Urinary bladder (tissue), 4 donors: ENCODE data around the gene WEE2. TPM values are rescaled to one million over a fixed set of nuclear protein-coding genes. Genes with fewer than 3 reads are reported as not detected.

Experiments
- DNase-seq: peaks from one replicate; pipeline ENCODE4 v3.0.0-alpha.2; 2015; ENCODE audit errors: extremely low spot score
- H3K27ac ChIP-seq: one replicate; pipeline ENCODE4 v1.5.1; 2013; ENCODE audit warnings: low read depth, mild to moderate bottlenecking, moderate library complexity
- H3K36me3 ChIP-seq: one replicate; pipeline ENCODE4 v1.6.1; 2013; ENCODE audit warnings: mild to moderate bottlenecking, moderate library complexity; ENCODE audit not compliant: insufficient read depth
- H3K4me1 ChIP-seq: one replicate; pipeline ENCODE4 v1.6.1; 2013; ENCODE audit warnings: mild to moderate bottlenecking, moderate library complexity; ENCODE audit not compliant: insufficient read depth
- H3K4me3 ChIP-seq: one replicate; pipeline ENCODE4 v1.5.1; 2013; ENCODE audit warnings: low read depth, low read length
- WGBS: extraction: QIAGEN DNeasy Blood & Tissue Kit; methylation state at CpG from one replicate; pipeline ENCODE4 v1.1.7; 2013; 5-methylcytosine and 5-hydroxymethylcytosine counted together
- polyA plus RNA-seq: library from polyadenylated mRNA; stranded (reverse); fragments of 200-250 nt; gene quantifications from one replicate; pipeline ENCODE4 v1.2.3, GENCODE V29; 2013
- total RNA-seq: library from RNA; depleted of rRNA; stranded (reverse); fragments of >200 nt; gene quantifications from one replicate; pipeline ENCODE4 v1.2.3, GENCODE V29; 2014
- donor health status: healthy with polysubstance abuse.
- donor health status: healthy.

WEE2 gene
- total and polyA plus RNA-seq, 2 donors: 0.42 TPM; not detected in 1

DNA sequence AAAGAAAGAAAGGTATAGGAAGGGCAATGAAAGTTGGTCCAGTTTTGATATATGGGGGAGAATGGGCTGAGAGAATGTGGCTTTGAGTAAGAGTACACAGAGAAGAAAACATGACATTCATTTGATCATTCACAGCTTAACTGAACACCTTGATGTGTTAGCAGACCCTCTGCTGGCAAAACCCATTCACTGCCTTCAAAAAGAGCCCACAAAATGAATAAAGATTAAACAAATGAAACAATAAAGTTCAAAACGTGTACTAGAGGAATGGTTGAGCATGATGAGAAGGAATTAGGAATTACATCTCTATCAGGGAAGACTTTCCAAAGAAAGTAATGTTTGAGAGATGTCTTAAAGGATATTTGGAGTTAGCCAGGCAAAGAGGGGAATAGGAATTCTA lies 2.1 kb downstream of the WEE2 start:
- WGBS: 31% methylated on average over 1 of the region's 1 CpG
- Histone ChIP-seq H3K36me3 (peaks cover 2% of the 10 kb centered on the region), H3K4me3 (no peak overlapping the region), H3K4me1 (no peaks in the 10 kb centered on the region), H3K27ac (no peak overlapping the region)
- DNase-seq: no peak

DNA sequence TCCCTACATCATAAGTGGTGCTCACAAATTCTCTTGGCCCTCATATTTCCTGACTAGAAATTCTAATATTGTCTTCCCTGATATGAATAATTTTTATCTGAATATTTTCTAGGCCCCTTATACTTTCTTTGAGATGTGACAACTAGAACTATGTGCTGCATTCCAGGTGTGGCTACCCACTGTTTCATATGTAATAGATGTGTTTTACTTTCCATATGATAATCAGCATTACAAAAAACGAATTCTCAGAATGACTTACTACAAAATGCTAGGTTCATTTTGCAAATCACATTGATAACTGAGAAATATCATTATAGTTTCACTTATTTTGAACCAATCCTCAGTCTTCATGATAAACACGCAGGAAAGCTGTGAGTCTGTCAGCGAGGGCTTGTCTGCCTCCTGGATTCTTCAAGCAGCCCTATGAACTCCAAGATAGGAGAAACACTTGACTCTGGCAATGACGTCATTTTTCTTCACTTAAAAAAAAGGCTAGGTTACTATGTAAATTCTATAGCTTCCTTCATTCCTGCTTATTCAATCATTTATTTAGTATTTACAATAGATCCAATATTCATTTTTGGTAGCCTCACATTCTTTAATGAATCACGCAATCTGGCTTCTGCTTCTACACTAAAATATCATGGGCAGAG lies 4.6 kb downstream of the WEE2 start:
- Histone ChIP-seq H3K4me1 (no peaks in the 10 kb centered on the region), H3K36me3 (peaks cover 2% of the 10 kb centered on the region), H3K4me3 (no peak overlapping the region), H3K27ac (no peak overlapping the region)
- no peak for DNase-seq
- WGBS: 82% methylated on average over 5 of the region's 5 CpGs

DNA sequence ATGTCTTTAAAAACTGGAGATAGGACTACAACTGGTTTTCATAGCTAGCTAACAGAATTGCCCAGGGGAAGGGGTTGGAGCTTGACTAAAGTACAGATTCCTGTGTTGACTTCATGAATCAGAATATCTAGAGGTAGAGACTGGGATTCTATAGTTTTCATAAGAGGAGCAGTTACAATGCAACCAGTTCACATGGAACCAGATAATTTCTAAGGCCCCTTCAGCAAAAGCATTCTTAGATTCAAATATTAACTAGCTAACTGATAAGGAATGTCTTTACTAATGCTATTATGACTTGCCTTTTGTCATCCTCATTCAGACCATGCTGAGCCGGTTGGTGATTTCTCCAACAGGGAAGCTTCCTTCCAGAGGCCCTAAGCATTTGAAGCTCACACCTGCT lies 5.7 kb downstream of the WEE2 start:
- Histone ChIP-seq H3K4me3 (no peak overlapping the region), H3K36me3 (peaks cover 2% of the 10 kb centered on the region), H3K4me1 (no peaks in the 10 kb centered on the region), H3K27ac (no peak overlapping the region)
- 77% methylated on average over 1 of the region's 1 CpG for WGBS
- no peak for DNase-seq

DNA sequence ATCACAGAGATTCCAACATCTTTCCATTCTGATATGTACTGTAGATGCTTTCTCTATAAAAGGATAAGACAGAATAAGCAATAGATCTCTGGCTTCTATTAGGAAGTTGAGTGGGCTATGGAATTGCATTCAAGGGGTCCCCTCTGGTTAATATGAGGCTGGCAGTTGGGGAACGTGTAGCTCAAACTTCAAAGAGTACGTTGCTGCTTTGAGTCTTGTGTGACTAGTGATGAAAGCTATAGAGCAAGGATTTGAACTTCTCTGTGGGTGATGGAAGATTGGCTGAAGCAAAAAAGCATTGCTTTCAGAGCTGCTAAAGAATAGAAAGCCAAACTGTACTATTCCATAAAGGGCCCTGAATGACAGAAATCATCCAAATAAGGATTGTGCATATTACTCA lies 6.4 kb downstream of the WEE2 start:
- H3K27ac ChIP-seq: no peak overlapping the region
- peaks cover 2% of the 10 kb centered on the region for H3K36me3 ChIP-seq
- no peak for DNase-seq
- H3K4me1 ChIP-seq: no peaks in the 10 kb centered on the region
- no peak overlapping the region for H3K4me3 ChIP-seq
- 70% methylated on average over 2 of the region's 2 CpGs for WGBS

DNA sequence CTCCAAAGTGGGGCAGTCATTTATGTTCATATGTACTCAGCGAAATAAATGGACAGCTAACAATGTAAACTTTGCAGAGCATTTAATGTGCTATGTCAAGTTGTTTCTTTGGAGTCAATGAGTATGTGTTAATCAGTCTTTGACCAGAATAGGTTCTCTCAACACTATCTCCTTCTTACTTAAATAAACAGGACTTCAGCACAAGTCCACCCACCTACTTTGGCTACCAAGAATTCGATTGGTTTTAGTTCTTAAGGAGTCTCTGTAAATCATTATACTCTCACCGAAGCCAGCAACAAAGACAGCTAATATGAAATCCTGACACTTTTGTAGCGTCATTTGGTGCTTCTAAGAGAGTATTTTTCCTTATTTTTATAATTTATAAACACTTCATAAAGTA lies 6.9 kb downstream of the WEE2 start:
- 61% methylated on average over 4 of the region's 4 CpGs for WGBS
- H3K36me3 ChIP-seq: peaks cover 2% of the 10 kb centered on the region
- H3K4me1 ChIP-seq: no peaks in the 10 kb centered on the region
- no peak overlapping the region for H3K27ac ChIP-seq
- no peak for DNase-seq
- H3K4me3 ChIP-seq: no peak overlapping the region

DNA sequence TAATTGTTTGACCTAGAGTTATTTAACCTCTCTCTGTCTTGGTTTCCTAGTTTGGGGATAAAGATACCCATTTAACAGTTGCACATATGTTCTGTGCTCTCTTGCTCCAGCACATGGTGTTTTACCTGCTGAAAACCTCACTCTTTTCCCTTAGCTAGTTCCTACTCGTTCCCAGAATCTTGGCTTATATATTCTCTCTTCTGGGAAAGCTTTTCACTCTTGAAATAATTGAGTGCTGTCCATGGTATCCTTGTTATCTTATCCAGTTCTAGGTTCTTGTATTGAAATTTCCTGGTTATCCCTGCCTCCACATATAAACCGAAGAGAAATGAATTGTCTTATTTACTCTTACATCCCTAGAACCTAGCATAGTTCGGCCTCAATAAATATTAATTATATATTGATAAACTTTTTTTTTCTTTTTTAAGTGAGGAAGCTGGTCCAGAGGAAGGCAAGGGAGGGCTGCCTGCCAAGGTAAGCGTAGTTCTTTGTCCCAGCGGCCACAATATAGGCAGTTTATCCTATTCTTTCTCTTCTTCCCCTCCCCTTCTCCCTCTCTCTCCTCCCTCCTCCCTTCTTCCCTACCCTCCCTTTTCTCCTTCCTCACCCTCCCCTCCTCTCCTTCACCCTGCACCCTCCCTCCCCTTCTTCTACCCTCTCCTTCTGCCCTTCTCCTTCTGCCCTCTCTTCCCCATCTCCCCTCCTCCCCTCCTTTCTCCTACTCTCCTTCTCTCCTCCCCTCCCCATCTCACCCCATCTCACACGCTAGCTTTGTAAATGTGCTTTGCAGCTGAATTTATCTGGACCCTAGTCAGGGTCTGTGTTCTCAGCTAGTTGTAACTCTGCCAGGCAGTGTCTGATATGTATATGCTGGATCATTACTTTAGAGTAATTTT lies 7.9 kb downstream of the WEE2 start:
- no peak overlapping the region for H3K27ac ChIP-seq
- H3K4me3 ChIP-seq: no peak overlapping the region
- DNase-seq: no peak
- WGBS: 58% methylated on average over 6 of the region's 6 CpGs
- H3K4me1 ChIP-seq: no peaks in the 10 kb centered on the region
- peaks cover 2% of the 10 kb centered on the region for H3K36me3 ChIP-seq

DNA sequence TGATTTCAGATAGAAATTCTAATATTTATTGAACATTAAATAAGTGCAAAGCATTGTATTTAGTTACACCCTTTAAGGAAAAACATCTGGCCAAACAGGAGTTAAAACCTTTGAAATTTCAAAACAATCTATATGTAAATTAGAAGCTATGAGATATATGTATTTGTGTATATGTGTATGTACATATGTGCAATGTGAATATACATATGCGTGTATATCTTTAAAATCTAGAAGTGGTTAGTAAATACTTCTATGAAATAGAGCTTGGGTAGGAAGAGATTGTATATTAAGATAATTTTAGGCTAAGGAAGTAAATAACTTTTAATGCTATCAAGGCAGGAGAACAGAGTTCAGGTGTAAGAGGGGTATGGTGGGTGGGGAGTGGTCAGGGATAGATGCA lies 9.3 kb downstream of the WEE2 start:
- H3K27ac ChIP-seq: no peak overlapping the region
- WGBS: 89% methylated on average over 1 of the region's 1 CpG
- no peak for DNase-seq

DNA sequence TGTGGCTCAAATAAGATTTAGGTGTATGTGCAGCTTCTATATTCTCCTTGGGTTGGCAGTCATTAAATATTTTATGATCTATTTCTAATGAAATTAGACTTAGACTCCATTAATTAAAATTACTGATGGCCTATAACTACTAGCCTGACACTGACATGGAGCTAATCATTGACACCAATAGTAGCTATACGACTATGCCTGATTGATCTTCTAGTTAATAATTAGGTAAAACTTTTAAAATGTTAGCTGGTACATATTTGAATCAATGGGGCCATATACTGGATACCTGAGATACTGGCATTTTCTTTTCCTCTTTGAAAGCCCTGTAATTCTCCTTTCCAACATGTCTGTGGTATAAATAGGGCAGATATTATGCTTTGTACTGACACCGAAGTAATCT lies 14.4 kb downstream of the WEE2 start:
- 90% methylated on average over 2 of the region's 2 CpGs for WGBS
- no peaks in the 10 kb centered on the region for H3K4me1 ChIP-seq
- no peak overlapping the region for H3K27ac ChIP-seq
- no peaks in the 10 kb centered on the region for H3K36me3 ChIP-seq
- no peak for DNase-seq
- no peak overlapping the region for H3K4me3 ChIP-seq

More for the DNA sequence above, 9.3 kb downstream of the WEE2 start:
- Histone ChIP-seq H3K36me3 (peaks cover 2% of the 10 kb centered on the region), H3K4me1 (no peaks in the 10 kb centered on the region), H3K4me3 (no peak overlapping the region)

DNA sequence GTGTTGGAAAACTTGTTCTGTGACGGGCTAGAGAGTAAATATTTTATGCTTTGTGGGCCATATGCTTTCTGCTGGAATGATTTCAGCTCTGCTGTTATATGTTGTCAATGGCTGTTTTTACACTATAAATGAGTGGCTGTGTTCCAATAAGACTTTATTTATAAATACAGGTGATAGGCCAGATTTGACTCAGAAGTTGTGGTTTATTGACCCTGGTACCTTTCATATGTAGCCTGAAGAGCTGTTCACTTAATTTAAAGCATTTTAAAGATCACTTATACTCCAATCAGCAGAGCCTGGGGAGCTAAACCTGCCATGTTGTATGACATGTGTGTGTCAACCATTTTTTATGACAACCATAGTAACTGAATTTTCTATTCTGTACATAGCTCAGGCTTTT lies 20.9 kb downstream of the WEE2 start:
- no peaks in the 10 kb centered on the region for H3K36me3 ChIP-seq
- 80% methylated on average over 1 of the region's 1 CpG for WGBS

DNA sequence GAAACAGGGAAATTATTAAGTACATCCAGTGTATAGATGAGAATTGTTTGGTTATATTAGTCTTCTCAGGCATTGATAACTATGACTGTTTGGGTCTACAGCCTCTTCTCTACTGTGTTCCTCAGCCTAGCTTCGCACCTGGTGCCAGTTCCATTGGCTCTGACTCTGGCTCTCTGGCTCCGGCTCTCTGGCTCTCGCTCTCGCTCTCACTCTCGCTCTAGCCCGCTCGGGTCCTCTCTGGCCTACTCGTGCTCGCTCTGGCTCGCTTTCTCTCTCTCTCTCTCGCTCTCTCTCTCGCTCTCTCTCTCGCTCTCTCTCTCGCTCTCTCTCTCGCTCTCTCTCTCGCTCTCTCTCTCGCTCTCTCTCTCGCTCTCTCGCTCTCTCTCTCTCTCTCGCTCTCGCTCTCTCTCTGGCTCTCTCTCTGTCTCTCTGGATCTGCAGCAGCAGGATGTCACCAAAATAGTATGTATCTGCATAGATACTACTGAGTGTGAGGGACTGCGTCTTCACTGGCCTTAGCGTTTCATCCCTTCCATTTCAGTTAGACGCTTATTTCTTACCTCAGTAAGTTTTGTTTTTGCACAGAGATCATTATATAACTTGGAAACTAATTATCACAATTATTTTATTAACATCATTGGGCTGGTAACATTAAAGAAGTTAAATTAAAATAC lies 23.5 kb downstream of the WEE2 start:
- Histone ChIP-seq H3K4me1 (no peaks in the 10 kb centered on the region), H3K4me3 (no peak overlapping the region), H3K27ac (no peak overlapping the region), H3K36me3 (no peaks in the 10 kb centered on the region)
- DNase-seq: no peak
- 74% methylated on average over 24 of the region's 24 CpGs for WGBS

More for the DNA sequence above, 20.9 kb downstream of the WEE2 start:
- Histone ChIP-seq H3K4me1 (no peaks in the 10 kb centered on the region), H3K4me3 (no peak overlapping the region), H3K27ac (no peak overlapping the region)
- no peak for DNase-seq

DNA sequence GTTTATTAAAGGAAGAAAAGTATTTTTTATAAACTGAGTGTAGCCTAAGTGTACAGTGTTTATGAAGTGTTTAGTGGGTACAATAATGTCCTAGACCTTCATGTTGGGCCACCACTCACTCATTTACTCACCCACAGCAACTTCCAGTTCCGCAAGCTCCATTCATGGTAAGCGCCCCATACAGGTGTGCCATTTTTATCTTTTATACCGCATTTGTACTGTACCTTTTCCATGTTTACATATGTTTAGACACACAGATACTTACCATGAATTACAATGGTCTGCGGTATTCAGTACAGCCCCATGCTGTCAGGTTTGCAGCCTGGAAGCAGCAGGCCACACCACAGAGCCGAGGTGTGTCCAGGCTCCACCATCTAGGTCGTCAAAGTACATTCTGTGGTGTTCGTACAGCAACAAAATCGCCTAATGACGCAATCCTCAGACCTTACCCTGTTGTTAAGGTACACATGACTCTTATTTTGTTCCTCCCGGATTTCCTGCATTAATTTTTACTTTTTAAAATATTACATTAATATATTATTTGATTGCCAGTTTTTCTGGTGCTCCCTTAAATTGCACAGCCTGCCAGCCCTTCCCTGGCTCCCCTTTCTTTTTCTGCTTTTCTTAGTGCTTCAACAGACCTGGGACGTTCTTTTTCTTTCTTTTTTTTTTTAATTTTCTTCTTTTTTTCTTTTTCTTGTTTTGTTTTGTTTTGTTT lies 29.1 kb downstream of the WEE2 start:
- H3K27ac ChIP-seq: peak overlapping the region; percentile 46
- peak overlapping the region; percentile 64 for H3K4me3 ChIP-seq
- H3K4me1 ChIP-seq: no peaks in the 10 kb centered on the region
- whole genome bisulfite sequencing: 80% methylated on average over 11 of the region's 11 CpGs
- peaks cover 5% of the 10 kb centered on the region for H3K36me3 ChIP-seq
- no peak for DNase-seq

DNA sequence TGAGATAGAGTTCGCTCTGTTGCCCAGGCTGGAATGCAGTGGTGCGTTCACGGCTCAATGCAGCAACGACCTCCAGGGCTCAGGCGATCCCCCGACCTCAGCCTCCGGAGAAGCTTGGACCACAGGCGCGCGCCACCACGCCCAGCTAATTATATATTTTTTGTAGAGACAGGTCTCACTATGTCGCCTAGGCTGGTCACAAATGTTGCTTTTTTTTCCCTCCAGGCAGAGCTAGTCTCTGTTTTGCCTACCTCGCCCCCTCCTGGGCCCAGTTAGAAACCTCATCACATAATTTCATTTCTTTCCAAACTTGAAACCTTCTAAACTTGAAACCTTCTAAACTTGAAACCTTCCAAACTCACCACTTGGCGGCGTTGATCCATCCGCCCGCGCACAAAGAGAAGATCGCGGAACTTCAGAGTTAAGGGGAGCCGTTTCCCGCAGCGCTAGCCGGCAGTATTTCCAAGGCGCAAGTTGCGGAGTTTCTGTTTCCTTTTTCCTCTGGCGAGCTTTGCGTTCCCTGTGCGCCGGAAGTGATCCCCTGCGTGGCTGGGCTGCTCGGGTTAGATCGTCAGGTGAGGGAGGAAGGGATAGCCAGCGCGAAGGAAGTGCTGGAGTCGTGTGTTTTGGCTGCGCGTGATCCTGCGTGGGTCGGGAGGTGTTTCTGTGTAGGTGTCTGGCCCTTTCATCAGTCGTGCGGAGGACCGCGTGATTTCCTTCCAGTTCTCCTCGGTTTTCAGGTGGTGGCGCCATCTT lies 29.9 kb downstream of the WEE2 start, which contains the start of gene SSBP1:
Gene SSBP1 (plus strand): TSS at position 523 of the 756 bp plus-strand sequence. CDS start 809 bp downstream, outside the sequence.
- H3K36me3 ChIP-seq: peaks cover 5% of the 10 kb centered on the region
- H3K4me3 ChIP-seq: peak within 1 kb of the TSS; percentile 64
- H3K4me1 ChIP-seq: no peaks in the 10 kb centered on the region
- H3K27ac ChIP-seq: peak within 1 kb of the TSS; percentile 46
- WGBS: 3% methylated on average over 46 of the region's 46 CpGs
- DNase-seq: peak; percentile 94
